Pancreas (tissue), 10 donors: Measurements from ENCODE around the gene MRPS35. TPM values are rescaled to one million over a fixed set of nuclear protein-coding genes. Genes with fewer than 3 reads are reported as not detected.

Experiments
- ATAC-seq, 4 donors: fragments of 200-7000 bp; cut with Tn5 transposase; one replicate each; pipeline versions ENCODE4 v1.8.0 to v1.9.1; 2020; ENCODE audit warnings: mild to moderate bottlenecking in 4 of 4, moderate library complexity in 4 of 4
- DNase-seq, 6 donors: peaks; one replicate each; pipeline ENCODE4 v3.0.0-alpha.2; 2020
- FAIRE-seq: peaks from 2 replicates; lab custom pipeline; 2012; peaks lifted over from hg19 to GRCh38; lab: Jason Lieb, UNC
- H3K27ac ChIP-seq, 4 donors: fragments of 200-600 bp; sonication (generic); 1 replicate in 3 of 4; 2 replicates in 1 of 4; pipeline versions ENCODE4 v1.5.0 to v1.8.0; 2020
- H3K27me3 ChIP-seq, 4 donors: fragments of 200-600 bp; one replicate each; pipeline ENCODE4 v1.8.0; 2021
- H3K36me3 ChIP-seq, 3 donors: fragments of 200-600 bp; sonication (generic) in 1 of 3; one replicate each; pipeline versions ENCODE4 v1.5.0 to v1.8.0; 2020 to 2021
- H3K4me1 ChIP-seq, 3 donors: fragments of 200-600 bp; one replicate each; pipeline ENCODE4 v1.8.0; 2021
- H3K4me3 ChIP-seq, 4 donors: fragments of 200-600 bp; sonication (generic) in 2 of 4; one replicate each; pipeline versions ENCODE4 v1.5.0 to v1.8.0; 2020 to 2021
- H3K9me3 ChIP-seq, 4 donors: fragments of 200-600 bp; one replicate each; pipeline ENCODE4 v1.8.0; 2021
- WGBS, 2 donors: extraction: QIAGEN DNeasy Blood & Tissue Kit; methylation state at CpG; one replicate each; pipeline ENCODE4 v1.1.7; 2013; 5-methylcytosine and 5-hydroxymethylcytosine counted together
- intact Hi-C, 3 donors: fragments of 100-400 bp; cut with DNase I; formaldehyde crosslinking; loops; one replicate each; pipeline versions ENCODE4 v1.11.1 to v1.14.2; 2022
- polyA plus RNA-seq, 2 donors: library from polyadenylated mRNA; stranded (reverse); fragments of 200-250 nt; gene quantifications; one replicate each; pipeline ENCODE4 v1.2.3, GENCODE V29; 2013
- total RNA-seq, 6 donors: library from RNA; stranded (reverse); fragmentation: NEBNext Ultra II Directional in 4 of 6; extraction: Animal tissue kit (Norgen Biotek cat#: 25700) in 4 of 6; gene quantifications; one replicate each; pipeline versions ENCODE4 v1.2.1 to v1.2.4, GENCODE V29; 2021 to 2023
- TF ChIP-seq, protein P1 (sequence below), 4 donors: fragments of 200-600 bp; sonication (generic) in 3 of 4; IDR thresholded peaks; one replicate each; pipeline versions ENCODE4 v1.5.0 to v1.8.0; 2021; ENCODE audit warnings: antibody characterized with exemption in 4 of 4
- donor health status: healthy with polysubstance abuse.
- donor health status: DM: no; HTN: no; CAD: no; lungs with moderate emphysema.
- donor health status: DM: no; HTN: no; CAD: no.
- donor health status: control.
- donor health status: control.
- donor health status: Bipolar disorder and iron deficiency.
- donor health status: DM: yes; HTN: yes; CAD: no.
- donor health status: DM: no; HTN: no; CAD: no.
- donor health status: DM: no; HTN: no; CAD: no.
- donor health status: DM: yes; HTN: yes; CAD: no.

Gene MRPS35
- total and polyA plus RNA-seq, 8 donors: 8.2 to 21.4 (median 14.9) TPM

DNA sequence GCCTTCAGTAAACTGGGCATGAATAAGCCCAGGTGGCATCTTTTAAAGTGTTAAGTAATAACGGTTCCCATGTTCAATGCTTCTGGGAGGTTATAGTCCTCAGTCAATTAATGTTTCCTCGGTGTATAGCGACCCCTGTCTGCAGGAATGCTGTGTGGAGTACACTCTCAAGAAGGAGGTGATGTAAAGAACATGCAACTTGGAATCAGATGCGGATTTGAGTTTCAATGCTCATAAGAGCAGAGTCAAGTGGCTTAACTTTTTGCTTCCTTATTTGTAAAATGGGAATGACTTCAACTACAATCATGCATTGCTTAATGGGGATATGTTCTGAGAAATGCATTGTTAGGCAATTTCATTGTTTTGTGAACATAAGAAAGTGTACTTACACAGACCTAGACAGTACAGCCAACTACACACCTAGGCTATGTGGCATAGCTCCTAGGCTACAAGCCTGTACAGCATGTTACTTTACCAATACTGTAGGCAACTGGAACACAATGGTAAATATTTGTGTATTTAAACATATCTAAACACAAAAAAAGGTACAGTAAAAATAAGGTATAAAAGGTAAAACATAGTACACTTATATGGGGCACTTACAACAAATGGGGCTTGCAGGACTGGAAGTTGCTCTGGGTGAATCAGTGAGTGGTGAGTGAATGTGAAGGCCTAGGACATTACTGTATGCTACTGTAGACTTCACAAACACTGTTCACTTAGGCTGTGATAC lies 6.7 kb upstream of the MRPS35 start:
- no peak for FAIRE-seq
- intact Hi-C loops: no loop called here

DNA sequence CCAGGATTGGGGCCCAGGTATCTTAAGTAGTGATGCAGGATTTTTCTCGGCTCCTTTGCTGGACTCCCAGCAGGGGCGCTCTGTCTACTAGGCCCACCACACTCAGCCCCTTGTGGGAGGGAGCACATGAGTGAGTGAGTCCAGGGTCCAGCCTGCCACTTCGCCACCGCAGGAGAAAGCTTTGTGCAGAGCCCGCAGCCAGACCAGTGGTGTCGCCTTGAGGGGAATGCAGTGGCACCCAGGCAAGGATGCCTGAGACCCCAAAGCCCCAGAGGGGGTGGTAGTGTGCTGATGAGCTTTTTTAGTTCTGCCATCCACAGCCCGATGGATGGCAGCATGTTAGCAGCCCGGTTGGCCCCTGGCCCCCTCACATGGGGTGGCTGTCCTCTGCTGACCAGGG lies 5.4 kb upstream of the MRPS35 start:
- TF ChIP-seq, protein P1, sequence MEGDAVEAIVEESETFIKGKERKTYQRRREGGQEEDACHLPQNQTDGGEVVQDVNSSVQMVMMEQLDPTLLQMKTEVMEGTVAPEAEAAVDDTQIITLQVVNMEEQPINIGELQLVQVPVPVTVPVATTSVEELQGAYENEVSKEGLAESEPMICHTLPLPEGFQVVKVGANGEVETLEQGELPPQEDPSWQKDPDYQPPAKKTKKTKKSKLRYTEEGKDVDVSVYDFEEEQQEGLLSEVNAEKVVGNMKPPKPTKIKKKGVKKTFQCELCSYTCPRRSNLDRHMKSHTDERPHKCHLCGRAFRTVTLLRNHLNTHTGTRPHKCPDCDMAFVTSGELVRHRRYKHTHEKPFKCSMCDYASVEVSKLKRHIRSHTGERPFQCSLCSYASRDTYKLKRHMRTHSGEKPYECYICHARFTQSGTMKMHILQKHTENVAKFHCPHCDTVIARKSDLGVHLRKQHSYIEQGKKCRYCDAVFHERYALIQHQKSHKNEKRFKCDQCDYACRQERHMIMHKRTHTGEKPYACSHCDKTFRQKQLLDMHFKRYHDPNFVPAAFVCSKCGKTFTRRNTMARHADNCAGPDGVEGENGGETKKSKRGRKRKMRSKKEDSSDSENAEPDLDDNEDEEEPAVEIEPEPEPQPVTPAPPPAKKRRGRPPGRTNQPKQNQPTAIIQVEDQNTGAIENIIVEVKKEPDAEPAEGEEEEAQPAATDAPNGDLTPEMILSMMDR (IDR thresholded peaks at IDR 0.05): no peak
- intact Hi-C loops: no loop called here
- no peak overlapping the region for H3K4me3 ChIP-seq
- H3K36me3 ChIP-seq: no peaks in the 10 kb centered on the region
- FAIRE-seq: no peak
- H3K4me1 ChIP-seq: no peaks in the 10 kb centered on the region
- no peak overlapping the region for H3K27ac ChIP-seq
- no peaks in the 10 kb centered on the region for H3K27me3 ChIP-seq
- no peak for DNase-seq
- 73 to 89% methylated on average over 8 of the region's 8 CpGs for WGBS, 2 donors
- no peaks in the 10 kb centered on the region for H3K9me3 ChIP-seq
- ATAC-seq: no peak

More for the DNA sequence above, 6.7 kb upstream of the MRPS35 start:
- H3K36me3 ChIP-seq: no peaks in the 10 kb centered on the region
- DNase-seq (peak in 4 of 6 donors; percentile 45 to 78 (median 64)), ATAC-seq (peak; percentile 90 to 98 (median 94))
- no peaks in the 10 kb centered on the region for H3K27me3 ChIP-seq
- no peak overlapping the region for H3K27ac ChIP-seq
- no peaks in the 10 kb centered on the region for H3K9me3 ChIP-seq
- WGBS, 2 donors: 2 to 8% methylated on average over 4 of the region's 4 CpGs
- no peak overlapping the region for H3K4me3 ChIP-seq
- no peaks in the 10 kb centered on the region for H3K4me1 ChIP-seq
- TF ChIP-seq, protein P1 (IDR thresholded peaks at IDR 0.05): peak; percentile 63 to 81 (median 70)

DNA sequence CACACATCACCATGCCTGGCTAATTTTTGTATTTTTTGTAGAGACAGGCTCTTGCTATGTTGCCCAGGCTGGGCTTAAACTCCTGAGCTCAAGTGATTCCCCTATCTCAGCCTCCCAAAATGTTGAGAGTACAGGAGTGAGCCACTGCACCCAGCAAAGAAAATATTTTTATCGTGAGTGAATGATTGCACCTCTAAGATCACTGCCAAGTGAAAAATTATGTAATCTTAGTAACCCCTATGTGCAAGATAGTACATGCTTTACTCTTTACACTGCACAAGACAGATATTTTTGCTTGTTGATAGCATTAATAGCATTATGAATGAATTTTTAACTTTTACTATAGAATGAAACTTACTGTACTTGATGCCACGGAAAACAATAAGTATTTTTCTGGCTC lies 3.4 kb upstream of the MRPS35 start:
- H3K9me3 ChIP-seq: no peaks in the 10 kb centered on the region
- intact Hi-C loops: no loop called here
- 53 to 61% methylated on average over 2 of the region's 2 CpGs for WGBS, 2 donors
- no peaks in the 10 kb centered on the region for H3K36me3 ChIP-seq
- H3K4me3 ChIP-seq: no peak overlapping the region
- TF ChIP-seq, protein P1 (IDR thresholded peaks at IDR 0.05): no peak
- H3K27me3 ChIP-seq: no peaks in the 10 kb centered on the region
- no peak overlapping the region for H3K27ac ChIP-seq
- DNase-seq: no peak
- no peak for FAIRE-seq
- ATAC-seq: no peak
- peaks cover 7 to 9% (median 8%) of the 10 kb centered on the region in 3 donors for H3K4me1 ChIP-seq

DNA sequence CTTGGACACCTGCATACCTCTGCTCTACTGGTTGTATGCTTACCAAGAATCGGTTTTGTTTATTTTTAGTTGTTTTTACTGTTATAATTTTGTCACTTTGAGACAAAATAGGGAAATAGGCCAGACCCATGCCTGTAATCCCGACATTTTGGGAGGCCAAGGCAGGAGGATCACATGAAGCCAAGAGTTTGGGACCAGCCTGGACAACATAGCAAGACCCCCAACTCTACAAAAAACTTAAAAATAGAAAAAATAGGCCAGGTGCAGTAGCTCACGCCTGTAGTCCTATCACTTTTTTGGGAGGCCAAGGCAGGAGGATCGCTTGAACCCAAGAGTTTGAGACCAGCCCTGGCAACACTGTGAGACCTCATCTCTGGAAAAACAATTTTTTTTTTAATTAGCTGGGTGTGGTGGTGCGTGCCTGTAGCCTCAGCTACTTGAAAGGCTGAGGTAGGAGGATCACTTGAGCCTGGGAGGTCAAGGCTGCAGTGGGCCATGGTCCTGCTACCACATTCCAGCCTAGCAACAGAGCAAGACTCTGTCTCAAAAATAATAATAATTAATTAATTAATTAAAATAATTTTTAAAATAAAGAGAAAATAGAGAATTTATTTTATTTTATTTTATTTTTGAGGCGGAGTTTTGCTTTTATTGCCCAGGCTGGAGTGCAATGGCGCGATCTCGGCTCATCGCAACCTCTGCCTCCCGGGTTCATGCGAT lies 1.3 kb upstream of the MRPS35 start:
- ATAC-seq (no peak), FAIRE-seq (no peak), DNase-seq (no peak)
- peak overlapping the region; percentile 80 to 88 (median 82) for H3K27ac ChIP-seq
- H3K36me3 ChIP-seq: no peaks in the 10 kb centered on the region
- no peaks in the 10 kb centered on the region for H3K9me3 ChIP-seq
- H3K4me3 ChIP-seq: peak overlapping the region; percentile 68 to 99 (median 87)
- 53 to 59% methylated on average over 12 of the region's 12 CpGs for WGBS, 2 donors
- H3K27me3 ChIP-seq: no peaks in the 10 kb centered on the region
- H3K4me1 ChIP-seq: peaks cover 8 to 11% (median 10%) of the 10 kb centered on the region in 3 donors
- TF ChIP-seq, protein P1 (IDR thresholded peaks at IDR 0.05): no peak
- intact Hi-C loops: no loop called here
